Skin epidermis (tissue), 12 donors: ENCODE measurements around the gene LRRC10B.

Source experiments
- H3K27ac ChIP-seq, 21 experiments: fragments of 200-600 bp; sonication (generic) in 11 of 21; one replicate each; pipeline ENCODE4 v1.5.0; 2020; ENCODE audit warnings: mild to moderate bottlenecking in 3 of 21, inconsistent platforms in 2 of 21, moderate library complexity in 2 of 21
- H3K4me3 ChIP-seq, 7 experiments: fragments of 200-600 bp; sonication (generic) in 2 of 7; one replicate each; pipeline ENCODE4 v1.5.0; 2020; ENCODE audit warnings: inconsistent platforms in 2 of 7, mild to moderate bottlenecking in 2 of 7, moderate library complexity in 1 of 7

LRRC10B gene

GRCh38 chr11:61505106-61505505 is 3.4 kb upstream of the LRRC10B start:
- H3K4me3 ChIP-seq, result no peak overlapping the region

GRCh38 chr11:61505640-61506155 is 2.9 kb upstream of the LRRC10B start:
- H3K4me3 ChIP-seq, result no peak overlapping the region
- peak overlapping the region in 3 of 21 experiments; percentile 34 to 56 (median 37) for H3K27ac ChIP-seq

More at GRCh38 chr11:61505106-61505505, 3.4 kb upstream of the LRRC10B start:
- H3K27ac ChIP-seq, result no peak overlapping the region

DNA sequence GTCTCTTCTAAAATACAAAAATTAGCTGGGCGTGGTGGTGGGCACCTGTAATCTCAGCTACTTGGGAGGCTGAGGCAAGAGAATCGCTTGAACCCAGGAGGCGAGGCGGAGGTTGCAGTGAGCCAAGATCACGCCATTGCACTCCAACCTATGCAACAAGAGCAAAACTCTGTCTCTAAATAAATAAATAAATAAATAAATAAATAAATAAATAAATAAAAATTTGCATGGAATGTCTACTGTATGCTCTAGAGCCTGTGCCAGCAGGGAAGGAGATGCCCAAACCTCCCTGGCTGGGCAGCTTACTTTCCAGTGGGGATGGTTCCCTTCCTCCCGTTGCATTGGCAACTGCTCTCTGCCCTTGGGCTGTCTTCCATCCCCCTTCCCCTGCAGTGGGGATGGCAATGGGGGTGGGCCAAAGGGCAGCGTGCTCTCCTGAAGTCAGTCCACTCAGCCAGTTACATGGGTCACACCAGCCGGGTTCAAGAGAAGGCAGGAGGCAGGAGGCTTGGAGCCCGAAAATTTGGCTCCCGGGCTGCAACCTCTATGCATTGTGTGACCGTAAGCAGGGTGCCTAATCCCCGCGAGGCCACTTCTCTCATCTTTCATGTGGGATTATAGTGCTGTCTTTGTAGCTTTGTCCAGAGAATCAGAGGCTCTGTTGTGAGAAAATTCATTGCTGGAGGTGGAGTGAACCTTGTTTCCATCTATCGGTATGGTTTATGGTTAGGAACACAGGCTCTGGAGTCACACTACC is 1.4 kb upstream of the LRRC10B start:
- H3K27ac ChIP-seq, result no peak overlapping the region

GRCh38 chr11:61509043-61510029 is 787 bp downstream of the LRRC10B start:
- H3K4me3 ChIP-seq, result peak overlapping the region in 5 of 7 experiments; percentile 8 to 35 (median 17)

More for the DNA sequence above, 1.4 kb upstream of the LRRC10B start:
- no peak overlapping the region for H3K4me3 ChIP-seq

DNA sequence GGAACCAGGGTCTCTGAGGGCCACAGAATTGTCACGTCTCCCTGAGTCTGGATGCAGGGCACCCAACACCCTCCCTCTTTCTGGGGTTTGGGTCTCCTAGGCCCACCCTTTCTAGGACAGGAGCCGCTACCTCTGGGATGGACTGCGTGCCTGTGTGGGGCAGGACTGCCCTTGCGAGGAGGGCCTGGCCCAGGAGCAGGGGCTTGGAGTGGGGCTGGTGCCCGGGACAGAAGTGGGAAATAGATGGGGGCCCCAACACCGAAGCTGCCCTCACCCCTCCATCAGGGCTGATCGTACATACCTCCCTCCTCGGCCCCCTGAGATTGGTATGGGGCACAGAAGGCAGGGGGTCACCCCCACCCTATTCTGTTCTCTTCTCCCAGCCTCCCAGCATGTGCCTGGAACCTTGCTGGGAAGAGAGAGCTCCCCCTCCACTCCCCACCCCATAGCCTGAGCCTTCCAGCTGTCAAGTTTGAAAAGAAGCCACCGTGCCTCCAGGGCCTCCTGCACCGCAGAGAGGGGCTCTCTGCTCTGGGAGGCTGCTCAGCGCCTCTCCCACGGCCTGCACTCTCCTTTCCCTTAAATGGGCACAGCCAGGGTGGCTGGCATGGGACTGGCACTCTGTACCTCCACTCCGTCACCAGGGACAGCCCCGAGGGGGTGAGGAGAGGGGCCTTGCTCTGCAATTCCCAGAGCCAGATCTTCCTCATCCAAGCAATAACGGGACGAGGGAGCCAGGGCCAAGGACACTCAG is 1.8 kb downstream of the LRRC10B start:
- no peak overlapping the region for H3K4me3 ChIP-seq
- peak overlapping the region in 1 of 21 experiments; percentile 31 for H3K27ac ChIP-seq

More at GRCh38 chr11:61509043-61510029, 787 bp downstream of the LRRC10B start:
- peak overlapping the region in 2 of 21 experiments; percentile 15 to 47 for H3K27ac ChIP-seq

DNA sequence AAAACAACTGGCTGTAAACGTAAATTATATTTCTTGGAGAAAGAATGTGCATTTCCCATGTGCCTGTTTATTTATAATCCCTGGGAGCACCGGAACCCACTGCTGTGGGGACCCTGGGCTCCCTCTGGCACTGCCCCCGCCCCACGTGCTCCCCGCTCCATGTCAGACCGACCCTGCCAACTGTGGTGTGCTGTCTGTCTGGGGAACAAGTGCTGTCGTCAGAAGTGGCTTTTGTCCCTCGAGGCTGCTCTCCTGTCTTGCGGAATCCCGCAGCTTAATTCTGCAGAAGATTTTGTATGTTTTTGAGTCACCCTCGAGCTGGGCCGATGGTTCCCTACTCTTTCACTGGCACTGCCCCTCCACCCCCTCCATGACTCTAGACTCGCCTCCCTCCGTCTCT is 2.4 kb downstream of the LRRC10B start:
- no peak overlapping the region for H3K27ac ChIP-seq

GRCh38 chr11:61511383-61511782 is 2.8 kb downstream of the LRRC10B start:
- no peak overlapping the region for H3K4me3 ChIP-seq
- H3K27ac ChIP-seq, result no peak overlapping the region

More for the DNA sequence above, 2.4 kb downstream of the LRRC10B start:
- no peak overlapping the region for H3K4me3 ChIP-seq

DNA sequence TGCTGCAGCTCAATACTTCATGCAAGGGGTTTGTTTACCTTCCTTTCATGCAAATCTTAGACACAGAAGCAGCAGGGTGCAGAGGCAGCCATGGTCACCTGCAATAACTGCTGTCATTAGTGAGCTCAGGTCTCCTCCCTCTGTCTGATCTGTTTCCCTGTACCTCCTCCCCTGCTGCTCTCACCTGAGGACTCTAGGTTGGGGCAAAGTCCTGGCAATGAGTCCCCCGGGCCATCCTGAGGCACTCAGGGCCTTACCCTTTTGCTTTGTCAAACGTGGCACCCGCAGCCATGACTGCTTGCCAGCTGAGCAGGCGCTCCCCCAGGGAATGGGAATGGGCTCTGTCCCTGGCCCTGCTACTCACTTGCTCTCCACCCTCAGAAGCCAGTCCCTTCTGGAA is 3.9 kb downstream of the LRRC10B start:
- Histone ChIP-seq H3K27ac (no peak overlapping the region), H3K4me3 (no peak overlapping the region)

DNA sequence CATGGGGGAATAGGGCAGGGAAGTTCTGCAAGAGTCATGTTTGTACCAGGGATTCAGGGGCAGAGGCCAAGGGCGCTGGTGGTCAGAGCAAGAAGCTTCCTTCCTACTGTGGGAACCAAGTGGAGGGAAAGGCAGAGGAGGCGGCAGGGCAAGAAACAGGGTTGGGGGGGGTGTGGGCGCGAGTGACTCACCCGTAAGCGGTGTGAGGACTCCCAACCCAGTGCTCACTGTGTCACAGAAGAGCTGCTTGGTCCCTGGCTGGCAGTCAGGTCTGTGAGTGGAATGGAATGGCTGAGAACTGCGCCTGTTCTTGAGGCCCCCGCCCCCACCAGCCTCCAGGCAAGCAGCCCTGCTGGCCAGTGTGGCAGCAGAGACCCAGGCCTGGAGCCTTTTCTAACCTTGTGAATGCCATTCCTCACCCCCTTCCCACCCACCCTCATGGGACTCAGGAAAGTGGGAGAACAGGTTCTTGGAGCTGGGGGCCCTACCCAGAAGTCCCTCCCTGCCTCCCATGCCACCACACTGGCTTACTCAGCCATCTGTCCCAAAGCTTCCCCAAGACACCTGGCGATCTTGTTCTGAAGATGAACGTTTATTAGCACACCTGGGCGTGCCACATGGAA is 4.7 kb downstream of the LRRC10B start:
- no peak overlapping the region for H3K4me3 ChIP-seq
- H3K27ac ChIP-seq, result no peak overlapping the region

GRCh38 chr11:61514050-61514917 is 5.7 kb downstream of the LRRC10B start:
- no peak overlapping the region for H3K27ac ChIP-seq
- no peak overlapping the region for H3K4me3 ChIP-seq

GRCh38 chr11:61515686-61516085 is 7.1 kb downstream of the LRRC10B start:
- no peak overlapping the region for H3K4me3 ChIP-seq
- no peak overlapping the region for H3K27ac ChIP-seq

- H3K27ac ChIP-seq, result no peak overlapping the region
- H3K4me3 ChIP-seq, result no peak overlapping the region
Measured at GRCh38 chr11:61516191-61516590, 7.6 kb downstream of the LRRC10B start.

DNA sequence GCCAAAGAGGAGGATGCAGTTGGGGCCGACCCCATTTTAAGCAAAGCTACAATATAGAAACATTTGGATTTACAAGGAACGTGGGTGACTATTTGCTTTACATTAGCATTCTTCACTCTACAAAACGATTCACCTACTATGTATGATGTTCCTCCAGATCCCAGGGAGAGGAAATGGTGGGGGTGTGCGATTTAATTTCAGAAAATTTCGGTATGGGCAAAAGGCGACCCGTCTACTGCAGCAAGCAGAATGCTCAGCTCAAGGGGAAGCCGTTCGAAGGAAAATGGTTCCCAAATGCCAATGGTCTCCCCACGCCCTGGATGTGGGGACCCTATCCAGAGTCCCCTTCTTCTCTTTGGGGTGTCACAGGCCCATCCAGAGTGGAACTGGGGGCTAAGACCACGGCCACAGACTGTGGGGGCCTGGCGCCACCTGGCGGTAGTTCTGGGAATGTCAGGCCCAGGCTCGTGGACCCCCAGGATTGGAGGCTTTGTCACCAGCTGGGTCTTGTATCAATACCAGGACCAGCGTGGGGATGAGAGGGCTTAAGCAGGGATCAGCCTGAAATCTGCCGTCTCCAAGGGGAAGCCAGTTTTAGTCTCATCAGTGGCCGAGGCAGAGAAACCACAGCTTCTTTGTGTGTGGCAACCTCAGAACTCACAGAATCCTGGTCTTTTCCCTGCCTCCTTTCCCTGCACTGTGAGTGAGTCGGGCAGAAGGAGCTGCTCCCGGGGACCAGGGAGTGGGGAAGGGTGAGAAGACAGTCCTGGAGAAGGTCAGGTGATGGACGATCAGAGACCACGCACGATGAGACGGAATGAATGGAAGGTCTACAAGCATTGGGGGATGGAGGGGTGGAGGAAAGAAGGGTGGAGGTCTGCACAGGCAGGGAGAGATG is 8.4 kb downstream of the LRRC10B start:
- Histone ChIP-seq H3K4me3 (no peak overlapping the region), H3K27ac (no peak overlapping the region)

GRCh38 chr11:61518032-61518795 is 9.7 kb downstream of the LRRC10B start:
- H3K4me3 ChIP-seq, result no peak overlapping the region
- H3K27ac ChIP-seq, result no peak overlapping the region

- Histone ChIP-seq H3K4me3 (no peak overlapping the region), H3K27ac (no peak overlapping the region)
Measured at GRCh38 chr11:61522881-61523280, 14.3 kb downstream of the LRRC10B start.

GRCh38 chr11:61524446-61524845 is 15.9 kb downstream of the LRRC10B start:
- H3K27ac ChIP-seq, result no peak overlapping the region
- no peak overlapping the region for H3K4me3 ChIP-seq
